ENCODE data around the gene MAPK12. TPM values are rescaled to one million over a fixed set of nuclear protein-coding genes. Genes with fewer than 3 reads are reported as not detected.

MAPK12 gene
- polyA plus RNA-seq, 1 experiment, result 26.6 TPM

- TF ChIP-seq CTCF (IDR thresholded peaks at IDR 0.05; ENCODE audit: low read depth, low read length), result no peak
- Histone ChIP-seq H3K9me3 (ENCODE audit: control insufficient read depth, insufficient read depth, low read length) (peaks cover 13% of the 10 kb centered on the region; the same call in 1 of the 2 replicates), H3K4me3 (ENCODE audit: low read depth, low read length) (no peak overlapping the region), H3K27ac (ENCODE audit: low read depth, low read length) (peak overlapping the region; percentile 57), H3K27me3 (ENCODE audit: control insufficient read depth, insufficient read depth, low read length) (no peaks in the 10 kb centered on the region)
- CTCF ChIA-PET, result interaction anchor here (0.6 kb wide), 1 partner anchor 10 kb away, joined by 3 read pairs; no protein-coding TSS in a partner anchor
- POLR2A ChIA-PET, result interaction anchor here (0.7 to 1.7 kb wide), 3 partner anchors 11 to 461 kb away, joined by 6 to 9 read pairs (median 6); no protein-coding TSS in a partner anchor
- no peak for DNase-seq (ENCODE audit: low read depth, low spot score)
Measured at GRCh38 chr22:50282361-50283155, 21.1 kb upstream of the MAPK12 start.

- Histone ChIP-seq H3K9me3 (ENCODE audit: control insufficient read depth, insufficient read depth, low read length) (peaks cover 14% of the 10 kb centered on the region; the same call in 1 of the 2 replicates), H3K27me3 (ENCODE audit: control insufficient read depth, insufficient read depth, low read length) (no peaks in the 10 kb centered on the region), H3K27ac (ENCODE audit: low read depth, low read length) (peak overlapping the region; percentile 57), H3K4me3 (ENCODE audit: low read depth, low read length) (no peak overlapping the region)
- POLR2A ChIA-PET, result interaction anchor here (0.7 to 1.7 kb wide), 3 partner anchors 12 to 461 kb away, joined by 6 to 9 read pairs (median 6); no protein-coding TSS in a partner anchor
- CTCF ChIA-PET, result interaction anchor here (0.6 kb wide), 1 partner anchor 10 kb away, joined by 3 read pairs; no protein-coding TSS in a partner anchor
- no peak for DNase-seq (ENCODE audit: low read depth, low spot score)
- TF ChIP-seq CTCF (IDR thresholded peaks at IDR 0.05; ENCODE audit: low read depth, low read length), result no peak
Measured at GRCh38 chr22:50281957-50282356, 20.5 kb upstream of the MAPK12 start.

DNA sequence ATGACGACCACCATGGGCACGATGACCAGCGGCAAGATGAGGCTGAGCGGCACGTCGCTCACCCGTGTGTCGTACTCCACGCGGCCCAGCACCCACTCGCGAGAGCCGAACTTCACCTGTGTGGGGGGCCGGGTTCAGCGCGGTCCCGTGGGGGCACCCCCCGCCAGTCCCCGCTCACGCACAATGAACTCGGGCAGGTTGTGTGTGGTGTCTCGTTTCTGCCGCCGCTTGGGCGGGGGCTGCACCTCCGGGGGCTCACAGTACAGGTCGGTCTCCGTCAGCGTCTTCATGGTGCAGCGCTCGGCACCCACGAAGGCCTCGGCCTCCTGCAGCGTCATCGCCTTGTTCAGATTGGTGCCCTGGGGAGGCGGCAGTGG is 19.9 kb upstream of the MAPK12 start:
- no peak overlapping the region for H3K4me3 ChIP-seq (ENCODE audit: low read depth, low read length)
- no peak overlapping the region for H3K27ac ChIP-seq (ENCODE audit: low read depth, low read length)
- peaks cover 18% of the 10 kb centered on the region; the same call in 1 of the 2 replicates for H3K9me3 ChIP-seq (ENCODE audit: control insufficient read depth, insufficient read depth, low read length)
- no peaks in the 10 kb centered on the region for H3K27me3 ChIP-seq (ENCODE audit: control insufficient read depth, insufficient read depth, low read length)
- CTCF ChIA-PET, result no interaction called here
- TF ChIP-seq CTCF (IDR thresholded peaks at IDR 0.05; ENCODE audit: low read depth, low read length), result no peak
- POLR2A ChIA-PET, result interaction anchor here (1.5 kb wide), 1 partner anchor 24 kb away, joined by 6 read pairs; no protein-coding TSS in a partner anchor
- DNase-seq (ENCODE audit: low read depth, low spot score), result no peak

DNA sequence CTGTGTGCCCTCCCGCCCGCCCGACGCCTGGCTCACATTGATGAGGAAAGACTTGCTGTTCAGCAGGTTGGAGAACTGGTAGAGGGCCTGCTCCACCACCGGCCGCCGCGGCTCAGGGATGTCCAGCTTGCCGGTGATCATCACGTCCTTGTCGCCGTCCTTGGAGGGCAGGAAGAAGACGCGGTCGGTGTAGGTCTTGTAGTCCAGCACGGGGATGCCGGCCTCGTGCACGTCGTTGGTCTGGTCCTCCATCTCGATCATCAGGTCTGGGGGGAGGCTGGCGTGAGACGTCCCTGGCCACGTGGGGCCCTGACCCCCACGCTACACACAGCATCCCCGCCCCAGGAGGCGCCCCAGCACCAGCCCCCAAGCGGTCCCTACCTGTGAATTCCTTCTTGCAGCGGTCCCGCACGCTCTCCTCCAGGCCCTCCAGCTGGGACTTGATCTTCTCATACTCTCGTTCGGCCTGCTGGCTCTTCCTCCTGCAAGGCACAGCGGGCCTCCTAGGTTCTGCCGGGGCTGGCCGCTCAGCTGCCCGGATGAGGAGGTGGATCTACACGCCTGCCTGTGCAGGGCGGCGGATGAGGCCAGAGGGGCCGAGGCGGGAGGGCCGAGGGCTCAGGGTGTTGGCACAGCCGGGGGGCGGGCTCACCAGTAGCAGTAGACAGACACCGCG is 19.4 kb upstream of the MAPK12 start:
- Histone ChIP-seq H3K27me3 (ENCODE audit: control insufficient read depth, insufficient read depth, low read length) (no peaks in the 10 kb centered on the region), H3K4me3 (ENCODE audit: low read depth, low read length) (no peak overlapping the region), H3K9me3 (ENCODE audit: control insufficient read depth, insufficient read depth, low read length) (peaks cover 21% of the 10 kb centered on the region; the same call in 1 of the 2 replicates), H3K27ac (ENCODE audit: low read depth, low read length) (no peak overlapping the region)
- CTCF ChIA-PET, result no interaction called here
- POLR2A ChIA-PET, result no interaction called here
- no peak for DNase-seq (ENCODE audit: low read depth, low spot score)
- TF ChIP-seq CTCF (IDR thresholded peaks at IDR 0.05; ENCODE audit: low read depth, low read length), result no peak

Measured in AG04450 (cell line).